ENCODE results near the gene NKPD1.

Gene NKPD1

GRCh38 chr19:45142016-45142725 lies 18.6 kb downstream of the NKPD1 start:
- H3K9ac ChIP-seq (ENCODE audit: low read depth, low read length): no peak overlapping the region
- H3K36me3 ChIP-seq (ENCODE audit: insufficient read depth, low read length): peaks cover 3% of the 10 kb centered on the region; the same call in 1 of the 2 replicates
- H3K4me1 ChIP-seq (ENCODE audit: insufficient read depth, low read length): 0 out of 2 replicates have a peak, but pooled peaks cover 3% of the 10 kb centered on the region
- no peaks in the 10 kb centered on the region for H3K9me3 ChIP-seq (ENCODE audit: control insufficient read depth, insufficient read depth, low read length)

DNA sequence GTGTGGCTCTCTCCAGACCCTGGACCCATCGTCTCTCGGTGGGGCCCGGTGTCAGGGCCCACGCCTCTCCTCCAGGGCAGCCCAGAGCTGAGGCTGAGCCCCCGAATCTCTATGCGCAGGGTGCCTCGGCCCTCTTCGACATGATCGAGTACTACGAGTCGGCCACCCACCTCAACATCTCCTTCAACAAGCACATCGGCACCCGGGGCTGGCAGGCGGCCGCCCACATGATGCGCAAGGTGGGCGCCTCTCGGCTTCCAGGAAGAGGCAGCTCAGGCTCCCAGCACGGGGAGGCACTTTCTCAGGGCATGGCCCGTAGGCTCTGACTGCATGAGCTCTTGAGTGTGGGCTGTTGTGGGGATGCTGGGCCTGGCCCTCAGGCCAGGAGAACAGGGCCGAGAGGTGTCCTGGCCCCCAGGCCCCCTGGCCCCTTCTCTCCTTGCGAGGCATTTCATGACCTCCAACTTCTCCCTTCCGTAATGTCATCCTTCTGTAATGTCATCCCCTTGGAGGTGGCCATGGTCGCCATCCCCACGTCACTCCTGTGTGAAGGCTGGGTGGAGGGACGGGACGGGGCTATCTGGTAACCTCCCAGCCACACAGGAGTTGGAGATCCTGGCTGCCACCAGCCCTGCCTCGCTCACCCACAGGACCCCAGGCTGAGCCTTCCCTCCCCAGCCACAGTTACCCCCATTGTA lies 19.4 kb downstream of the NKPD1 start:
- Histone ChIP-seq H3K36me3 (ENCODE audit: insufficient read depth, low read length) (peaks cover 3% of the 10 kb centered on the region; the same call in 1 of the 2 replicates), H3K9me3 (ENCODE audit: control insufficient read depth, insufficient read depth, low read length) (no peaks in the 10 kb centered on the region), H3K4me1 (ENCODE audit: insufficient read depth, low read length) (peaks cover 7% of the 10 kb centered on the region; the same call in 1 of the 2 replicates), H3K9ac (ENCODE audit: low read depth, low read length) (no peak overlapping the region)

DNA sequence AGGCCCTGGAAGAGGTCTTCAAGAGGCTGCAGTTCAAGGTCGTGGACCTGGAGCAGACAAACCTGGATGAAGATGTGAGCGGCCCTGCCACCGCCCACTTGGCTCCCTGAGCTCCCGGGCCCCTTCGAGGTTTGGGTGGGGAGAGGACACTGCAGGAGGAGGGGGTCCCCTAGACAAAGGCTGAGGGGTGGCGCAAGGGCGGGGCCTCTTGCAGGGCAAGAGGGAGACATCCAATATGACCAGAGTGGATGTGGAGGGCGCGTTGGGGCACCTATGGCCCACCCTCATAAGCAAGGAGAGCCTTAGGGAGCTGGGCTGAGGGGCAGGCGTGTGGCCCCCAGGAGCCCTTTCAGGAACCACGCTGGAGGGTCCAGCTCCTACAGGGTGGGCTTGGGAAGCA lies 20.2 kb downstream of the NKPD1 start:
- no peak overlapping the region for H3K9ac ChIP-seq (ENCODE audit: low read depth, low read length)
- H3K9me3 ChIP-seq (ENCODE audit: control insufficient read depth, insufficient read depth, low read length): no peaks in the 10 kb centered on the region
- peaks cover 11% of the 10 kb centered on the region; the same call in 1 of the 2 replicates for H3K4me1 ChIP-seq (ENCODE audit: insufficient read depth, low read length)
- H3K36me3 ChIP-seq (ENCODE audit: insufficient read depth, low read length): peaks cover 3% of the 10 kb centered on the region; the same call in 1 of the 2 replicates

DNA sequence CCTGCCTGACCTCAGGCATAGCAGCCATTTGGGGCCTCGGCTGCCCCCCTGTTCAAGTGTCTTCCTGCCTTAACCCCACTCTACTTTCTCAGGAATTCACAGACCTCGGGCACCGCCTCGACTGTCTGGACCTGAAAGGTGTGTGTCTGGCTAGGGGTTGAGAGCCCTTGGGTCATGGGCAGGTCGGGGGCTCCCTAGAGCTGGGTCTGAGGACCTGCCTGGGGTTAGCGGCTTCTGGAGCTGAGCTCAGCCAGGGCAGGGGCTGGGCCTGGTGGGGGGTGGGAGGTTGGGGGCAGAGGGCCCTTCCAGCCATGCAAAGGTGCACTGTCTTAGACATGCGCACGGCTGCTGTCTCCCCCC lies 20.7 kb downstream of the NKPD1 start:
- H3K36me3 ChIP-seq (ENCODE audit: insufficient read depth, low read length): peaks cover 3% of the 10 kb centered on the region; the same call in 1 of the 2 replicates

GRCh38 chr19:45139286-45140143 lies 21.3 kb downstream of the NKPD1 start:
- no peaks in the 10 kb centered on the region for H3K36me3 ChIP-seq (ENCODE audit: insufficient read depth, low read length)
- peaks cover 11% of the 10 kb centered on the region; the same call in 1 of the 2 replicates for H3K4me1 ChIP-seq (ENCODE audit: insufficient read depth, low read length)
- H3K9me3 ChIP-seq (ENCODE audit: control insufficient read depth, insufficient read depth, low read length): no peaks in the 10 kb centered on the region
- no peak overlapping the region for H3K9ac ChIP-seq (ENCODE audit: low read depth, low read length)

More for the DNA sequence above, 20.7 kb downstream of the NKPD1 start:
- no peaks in the 10 kb centered on the region for H3K9me3 ChIP-seq (ENCODE audit: control insufficient read depth, insufficient read depth, low read length)
- peaks cover 11% of the 10 kb centered on the region; the same call in 1 of the 2 replicates for H3K4me1 ChIP-seq (ENCODE audit: insufficient read depth, low read length)
- no peak overlapping the region for H3K9ac ChIP-seq (ENCODE audit: low read depth, low read length)

DNA sequence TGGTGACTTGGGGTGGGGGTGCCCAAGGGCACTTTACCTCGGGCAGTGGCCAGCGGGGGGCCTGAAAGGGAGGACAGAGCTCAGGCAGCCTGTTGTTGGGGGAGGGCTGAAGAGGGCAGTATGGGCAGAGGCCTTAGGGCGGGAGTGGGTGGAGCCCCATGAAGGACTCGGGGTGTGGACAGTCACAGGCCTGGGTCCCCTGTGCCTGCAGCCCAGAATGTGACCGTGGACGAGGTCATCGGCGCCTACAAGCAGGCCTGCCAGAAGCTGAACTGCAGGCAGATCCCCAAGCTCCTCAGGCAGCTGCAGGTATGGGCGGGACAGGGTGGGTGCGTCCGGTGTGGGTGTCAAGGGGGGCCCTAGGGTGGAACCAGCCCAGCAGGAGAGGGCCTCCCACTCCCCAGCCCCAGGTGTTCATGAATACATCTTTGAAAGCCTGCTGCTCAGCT lies 22.5 kb downstream of the NKPD1 start:
- Histone ChIP-seq H3K9ac (ENCODE audit: low read depth, low read length) (no peak overlapping the region), H3K9me3 (ENCODE audit: control insufficient read depth, insufficient read depth, low read length) (no peaks in the 10 kb centered on the region), H3K36me3 (ENCODE audit: insufficient read depth, low read length) (no peaks in the 10 kb centered on the region), H3K4me1 (ENCODE audit: insufficient read depth, low read length) (peaks cover 11% of the 10 kb centered on the region; the same call in 1 of the 2 replicates)

DNA sequence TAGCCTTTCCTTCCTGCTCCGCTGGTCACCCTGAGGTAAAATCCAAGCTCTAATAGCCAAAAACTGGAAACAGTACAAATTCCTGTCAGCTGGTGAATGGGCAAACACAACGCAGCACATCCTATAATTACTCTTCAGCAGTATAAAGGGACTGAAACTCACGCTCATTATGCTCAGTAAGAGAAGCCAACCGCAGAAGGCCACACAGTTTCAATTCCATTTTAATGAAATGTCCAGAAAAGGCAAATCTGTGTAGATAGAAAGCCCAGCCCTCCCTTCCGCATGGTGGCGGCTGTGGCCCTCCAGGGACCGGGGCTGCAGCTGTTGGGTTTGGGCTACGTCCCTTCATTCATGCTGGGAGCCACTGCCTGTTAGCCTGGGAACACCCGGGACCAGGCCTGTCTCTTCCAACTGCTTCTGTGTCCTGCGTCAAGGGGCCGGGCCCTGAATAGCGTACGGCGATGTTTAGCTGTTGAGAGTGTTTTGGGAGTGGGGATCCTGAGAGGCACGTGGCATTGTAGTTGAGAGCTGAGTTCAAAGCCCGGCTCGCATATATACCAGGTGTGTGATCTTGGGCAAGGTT lies 23.5 kb downstream of the NKPD1 start:
- Histone ChIP-seq H3K9ac (ENCODE audit: low read depth, low read length) (no peak overlapping the region), H3K4me1 (ENCODE audit: insufficient read depth, low read length) (peaks cover 11% of the 10 kb centered on the region; the same call in 1 of the 2 replicates), H3K36me3 (ENCODE audit: insufficient read depth, low read length) (no peaks in the 10 kb centered on the region), H3K9me3 (ENCODE audit: control insufficient read depth, insufficient read depth, low read length) (no peaks in the 10 kb centered on the region)

DNA sequence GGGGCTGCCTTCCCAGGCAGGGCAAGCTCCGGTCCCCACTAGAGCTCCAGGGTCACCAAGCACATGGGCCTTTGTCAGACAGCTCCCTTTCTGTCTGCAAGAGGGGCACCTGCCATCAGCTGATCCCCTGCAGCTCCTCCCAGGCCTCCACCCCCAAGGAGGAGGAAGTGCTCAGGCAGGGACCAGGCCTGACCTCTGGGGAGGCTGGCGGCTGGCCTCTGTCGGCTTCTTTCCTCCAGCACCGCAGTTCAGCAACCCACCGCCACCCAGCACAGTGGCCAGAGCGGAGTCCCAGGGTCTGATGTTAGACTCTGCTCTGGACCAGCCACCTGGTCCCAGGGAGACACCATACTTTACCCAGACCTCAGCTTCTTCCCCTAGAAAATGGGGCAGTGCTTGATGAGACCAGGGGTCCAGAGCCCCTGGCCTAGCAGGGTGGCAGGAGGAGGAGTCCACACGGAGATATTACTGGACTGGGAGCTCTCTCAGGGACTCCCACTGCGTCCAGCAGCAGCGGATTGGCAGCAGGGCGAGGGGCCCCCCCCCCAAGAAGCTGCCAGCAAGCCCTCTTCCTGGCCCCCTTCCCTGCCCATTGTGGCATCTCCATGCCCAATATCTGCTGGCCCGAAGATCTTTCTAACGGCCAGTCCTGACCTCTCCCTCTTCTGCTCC lies 24.1 kb downstream of the NKPD1 start:
- Histone ChIP-seq H3K4me1 (ENCODE audit: insufficient read depth, low read length) (peaks cover 11% of the 10 kb centered on the region; the same call in 1 of the 2 replicates), H3K9me3 (ENCODE audit: control insufficient read depth, insufficient read depth, low read length) (no peaks in the 10 kb centered on the region), H3K9ac (ENCODE audit: low read depth, low read length) (no peak overlapping the region), H3K36me3 (ENCODE audit: insufficient read depth, low read length) (no peaks in the 10 kb centered on the region)

- Histone ChIP-seq H3K9me3 (ENCODE audit: control insufficient read depth, insufficient read depth, low read length) (no peaks in the 10 kb centered on the region), H3K36me3 (ENCODE audit: insufficient read depth, low read length) (no peaks in the 10 kb centered on the region), H3K4me1 (ENCODE audit: insufficient read depth, low read length) (peaks cover 11% of the 10 kb centered on the region; the same call in 1 of the 2 replicates), H3K9ac (ENCODE audit: low read depth, low read length) (no peak overlapping the region)
Observed at GRCh38 chr19:45135176-45135885, 25.5 kb downstream of the NKPD1 start.

GRCh38 chr19:45133661-45134060 lies 27.1 kb downstream of the NKPD1 start:
- Histone ChIP-seq H3K36me3 (ENCODE audit: insufficient read depth, low read length) (no peaks in the 10 kb centered on the region), H3K4me1 (ENCODE audit: insufficient read depth, low read length) (peaks cover 11% of the 10 kb centered on the region; the same call in 1 of the 2 replicates), H3K9ac (ENCODE audit: low read depth, low read length) (no peak overlapping the region), H3K9me3 (ENCODE audit: control insufficient read depth, insufficient read depth, low read length) (no peaks in the 10 kb centered on the region)

DNA sequence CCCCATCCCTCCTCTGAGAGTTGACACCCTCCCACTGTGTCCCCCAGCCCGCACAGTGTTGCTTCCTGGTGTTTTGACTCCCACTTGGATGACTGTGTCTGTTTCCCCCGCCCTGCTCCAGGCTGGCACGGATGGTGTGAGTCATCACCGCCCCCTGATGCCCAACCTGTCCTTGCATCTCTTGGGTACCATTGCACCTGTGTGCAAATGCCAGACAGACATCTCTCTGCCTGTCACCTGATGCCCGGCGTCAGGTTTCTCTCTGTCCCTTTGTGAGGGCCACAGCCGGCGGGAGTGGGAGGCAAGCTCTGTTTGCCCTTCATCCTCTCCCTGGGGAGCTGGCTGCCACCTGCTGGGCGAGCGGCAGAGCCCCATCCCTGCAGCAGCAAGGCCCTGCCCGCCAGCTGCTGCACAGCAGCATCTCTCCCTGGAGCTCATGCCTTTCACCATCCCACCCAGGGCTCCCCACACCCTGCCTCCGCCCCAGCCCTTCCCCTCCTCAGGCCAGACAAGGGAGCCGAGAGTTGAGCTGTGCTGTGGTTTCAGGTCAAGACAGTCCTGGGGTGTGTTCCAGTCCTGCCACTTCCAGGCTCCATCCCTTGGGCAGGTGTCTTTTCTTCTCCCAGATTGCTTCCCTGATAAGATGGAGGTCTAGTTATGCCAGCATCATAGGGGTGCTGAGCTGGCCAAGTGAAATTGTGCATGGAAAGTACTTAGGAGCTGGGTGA lies 29.7 kb downstream of the NKPD1 start:
- Histone ChIP-seq H3K9ac (ENCODE audit: low read depth, low read length) (no peak overlapping the region), H3K36me3 (ENCODE audit: insufficient read depth, low read length) (no peaks in the 10 kb centered on the region), H3K9me3 (ENCODE audit: control insufficient read depth, insufficient read depth, low read length) (no peaks in the 10 kb centered on the region), H3K4me1 (ENCODE audit: insufficient read depth, low read length) (peaks cover 1% of the 10 kb centered on the region; the same call in 1 of the 2 replicates)

DNA sequence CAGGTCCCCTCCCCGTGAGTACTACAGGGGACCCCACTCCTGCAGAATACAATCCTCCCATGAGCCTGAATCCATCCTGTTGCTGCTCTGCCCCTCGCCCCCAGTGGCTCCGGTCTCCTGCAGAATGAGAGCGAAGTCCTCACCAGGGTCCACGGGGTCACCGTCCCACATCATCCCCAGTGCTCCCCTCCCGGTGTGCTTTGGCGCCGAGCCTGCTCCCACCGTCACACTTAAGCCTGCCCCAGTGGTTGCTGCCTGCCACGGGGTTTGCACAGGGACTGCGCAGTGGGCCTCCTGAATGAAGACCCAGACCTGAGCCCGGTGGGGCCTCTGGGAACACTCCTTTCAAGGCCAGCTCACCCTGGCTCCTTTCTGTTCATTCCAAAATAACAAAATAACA lies 30.5 kb downstream of the NKPD1 start:
- Histone ChIP-seq H3K36me3 (ENCODE audit: insufficient read depth, low read length) (no peaks in the 10 kb centered on the region), H3K9ac (ENCODE audit: low read depth, low read length) (no peak overlapping the region), H3K9me3 (ENCODE audit: control insufficient read depth, insufficient read depth, low read length) (no peaks in the 10 kb centered on the region), H3K4me1 (ENCODE audit: insufficient read depth, low read length) (peaks cover 5% of the 10 kb centered on the region; the same call in 1 of the 2 replicates)

Data from ES-I3 (cell line).